ENCODE measurements around the gene ERBB2.

The ERBB2 gene

DNA sequence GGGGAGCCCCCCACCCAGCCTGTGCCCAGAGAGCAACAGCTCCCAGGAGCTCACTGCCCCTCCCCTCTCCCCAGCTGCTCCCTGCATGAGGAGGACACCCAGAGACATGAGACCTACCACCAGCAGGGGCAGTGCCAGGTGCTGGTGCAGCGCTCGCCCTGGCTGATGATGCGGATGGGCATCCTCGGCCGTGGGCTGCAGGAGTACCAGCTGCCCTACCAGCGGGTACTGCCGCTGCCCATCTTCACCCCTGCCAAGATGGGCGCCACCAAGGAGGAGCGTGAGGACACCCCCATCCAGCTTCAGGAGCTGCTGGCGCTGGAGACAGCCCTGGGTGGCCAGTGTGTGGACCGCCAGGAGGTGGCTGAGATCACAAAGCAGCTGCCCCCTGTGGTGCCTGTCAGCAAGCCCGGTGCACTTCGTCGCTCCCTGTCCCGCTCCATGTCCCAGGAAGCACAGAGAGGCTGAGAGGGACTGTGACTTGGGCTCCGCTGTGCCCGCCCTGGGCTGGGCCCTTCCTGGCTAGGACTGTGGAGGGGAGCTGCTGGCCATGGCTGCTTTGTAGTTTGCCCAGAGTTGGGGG is 34.1 kb upstream of the ERBB2 start:
- DNase-seq (ENCODE audit: low spot score), result no peak

DNA sequence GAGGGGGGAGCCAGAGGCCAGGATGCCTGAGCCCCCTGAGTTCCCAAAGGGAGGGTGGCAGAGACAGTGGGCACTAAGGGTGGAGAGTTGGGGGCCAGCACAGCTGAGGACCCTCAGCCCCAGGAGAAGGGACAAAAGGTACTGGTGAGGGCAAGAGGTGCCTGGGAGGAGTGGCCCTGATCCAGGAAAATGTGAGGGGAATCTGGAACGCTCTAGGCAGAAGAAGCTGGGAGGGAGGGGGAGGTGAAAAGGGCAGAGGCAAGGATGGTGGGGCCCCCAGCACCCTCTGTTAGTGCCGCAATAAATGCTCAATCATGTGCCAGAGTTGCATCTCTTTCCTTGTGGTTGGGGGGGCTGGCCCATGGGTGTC is 33.6 kb upstream of the ERBB2 start:
- no peak for DNase-seq (ENCODE audit: low spot score)

DNA sequence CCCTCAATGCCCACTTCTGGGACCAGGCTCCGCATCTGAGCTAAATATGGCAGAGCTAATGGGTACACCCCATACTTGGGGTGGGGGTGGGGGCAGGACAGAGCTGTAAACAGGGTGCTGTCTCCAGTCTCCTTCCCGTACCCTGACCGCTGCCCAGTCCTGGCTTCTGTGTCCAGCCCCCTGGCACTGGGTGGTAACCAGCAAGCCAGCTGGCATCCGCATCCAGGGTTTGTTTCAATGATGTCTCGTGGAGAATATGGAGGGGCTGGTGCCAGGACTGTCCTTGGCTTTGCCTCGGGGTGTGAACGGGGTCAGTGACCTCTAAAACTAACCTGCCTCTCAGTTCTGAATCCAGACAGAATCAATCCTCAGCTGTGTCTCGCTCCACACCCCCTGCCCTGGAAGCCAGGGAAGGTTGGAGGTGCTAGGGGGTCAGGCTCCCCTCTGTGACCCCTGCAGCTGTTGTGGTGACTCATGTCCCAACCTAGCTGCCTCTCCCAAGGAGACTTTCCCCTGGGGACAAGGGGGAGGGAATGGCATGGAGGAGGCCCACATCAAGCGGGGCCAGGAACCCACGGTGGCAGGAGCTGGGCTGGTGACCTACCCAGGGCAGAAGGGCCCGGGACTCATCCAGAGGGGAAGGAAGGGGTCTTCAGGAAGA is 33.1 kb upstream of the ERBB2 start:
- DNase-seq (ENCODE audit: low spot score), result no peak

DNA sequence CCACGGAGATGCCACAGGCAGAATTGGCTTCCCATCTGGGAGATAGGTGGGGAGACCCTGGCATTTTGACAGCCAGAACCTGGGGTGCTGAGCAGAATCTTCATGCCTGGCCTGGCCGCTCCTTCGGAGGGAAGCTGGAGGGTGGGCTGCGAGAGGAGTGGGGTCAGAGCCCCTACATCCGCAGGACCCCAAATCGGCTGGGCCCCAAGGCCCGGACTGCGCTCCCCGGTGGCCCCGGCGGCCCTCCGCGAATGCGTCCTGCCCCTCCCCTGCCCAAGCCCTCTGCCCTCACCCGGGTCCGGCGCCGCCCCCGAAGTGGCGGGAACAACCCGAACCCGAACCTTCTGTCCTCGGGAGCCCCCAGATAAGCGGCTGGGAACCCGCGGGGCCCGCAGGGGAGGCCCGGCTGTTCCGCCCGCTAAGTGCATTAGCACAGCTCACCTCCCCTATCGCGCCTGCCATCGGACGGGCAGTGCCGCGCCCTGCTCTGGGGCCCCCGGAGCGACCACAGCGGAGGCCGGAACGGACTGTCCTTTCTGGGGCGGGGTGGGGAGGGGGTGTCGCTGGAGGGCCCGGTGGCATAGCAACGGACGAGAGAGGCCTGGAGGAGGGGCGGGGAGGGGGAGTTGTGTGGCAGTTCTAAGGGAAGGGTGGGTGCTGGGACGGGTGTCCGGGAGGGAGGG is 32.5 kb upstream of the ERBB2 start:
- DNase-seq (ENCODE audit: low spot score), result peak; percentile 76

DNA sequence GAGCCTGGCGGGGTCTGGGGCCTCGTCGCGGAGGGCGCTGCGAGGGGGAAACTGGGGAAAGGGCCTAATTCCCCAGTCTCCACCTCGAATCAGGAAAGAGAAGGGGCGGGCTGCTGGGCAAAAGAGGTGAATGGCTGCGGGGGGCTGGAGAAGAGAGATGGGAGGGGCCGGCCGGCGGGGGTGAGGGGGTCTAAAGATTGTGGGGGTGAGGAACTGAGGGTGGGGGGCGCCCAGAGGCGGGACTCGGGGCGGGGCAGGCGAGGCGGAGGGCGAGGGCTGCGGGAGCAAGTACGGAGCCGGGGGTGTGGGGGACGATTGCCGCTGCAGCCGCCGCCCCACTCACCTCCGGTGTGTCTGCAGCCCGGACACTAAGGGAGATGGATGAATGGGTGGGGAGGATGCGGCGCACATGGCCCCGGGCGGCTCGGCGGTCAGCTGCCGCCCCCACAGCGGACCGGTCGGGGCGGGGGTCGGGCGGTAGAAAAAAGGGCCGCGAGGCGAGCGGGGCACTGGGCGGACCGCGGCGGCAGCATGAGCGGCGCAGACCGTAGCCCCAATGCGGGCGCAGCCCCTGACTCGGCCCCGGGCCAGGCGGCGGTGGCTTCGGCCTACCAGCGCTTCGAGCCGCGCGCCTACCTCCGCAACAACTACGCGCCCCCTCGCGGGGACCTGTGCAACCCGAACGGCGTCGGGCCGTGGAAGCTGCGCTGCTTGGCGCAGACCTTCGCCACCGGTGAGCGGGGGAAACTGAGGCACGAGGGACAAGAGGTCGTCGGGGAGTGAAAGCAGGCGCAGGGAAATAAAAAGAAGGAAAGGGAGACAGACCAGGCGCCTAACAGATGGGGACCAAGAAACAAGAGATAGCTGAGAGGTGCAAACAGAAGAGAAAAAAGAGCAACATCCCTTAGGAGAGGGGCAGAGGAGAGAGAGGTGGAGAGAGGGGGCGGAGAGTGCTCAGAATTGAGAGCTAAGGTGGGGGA is 31.6 kb upstream of the ERBB2 start, which contains the start of gene PNMT:
Gene PNMT, plus strand, starts transcription at position 509 of the 980 bp plus-strand sequence. Its CDS starts 23 bp downstream, at position 532.
- peak; percentile 90 for DNase-seq (ENCODE audit: low spot score)

DNA sequence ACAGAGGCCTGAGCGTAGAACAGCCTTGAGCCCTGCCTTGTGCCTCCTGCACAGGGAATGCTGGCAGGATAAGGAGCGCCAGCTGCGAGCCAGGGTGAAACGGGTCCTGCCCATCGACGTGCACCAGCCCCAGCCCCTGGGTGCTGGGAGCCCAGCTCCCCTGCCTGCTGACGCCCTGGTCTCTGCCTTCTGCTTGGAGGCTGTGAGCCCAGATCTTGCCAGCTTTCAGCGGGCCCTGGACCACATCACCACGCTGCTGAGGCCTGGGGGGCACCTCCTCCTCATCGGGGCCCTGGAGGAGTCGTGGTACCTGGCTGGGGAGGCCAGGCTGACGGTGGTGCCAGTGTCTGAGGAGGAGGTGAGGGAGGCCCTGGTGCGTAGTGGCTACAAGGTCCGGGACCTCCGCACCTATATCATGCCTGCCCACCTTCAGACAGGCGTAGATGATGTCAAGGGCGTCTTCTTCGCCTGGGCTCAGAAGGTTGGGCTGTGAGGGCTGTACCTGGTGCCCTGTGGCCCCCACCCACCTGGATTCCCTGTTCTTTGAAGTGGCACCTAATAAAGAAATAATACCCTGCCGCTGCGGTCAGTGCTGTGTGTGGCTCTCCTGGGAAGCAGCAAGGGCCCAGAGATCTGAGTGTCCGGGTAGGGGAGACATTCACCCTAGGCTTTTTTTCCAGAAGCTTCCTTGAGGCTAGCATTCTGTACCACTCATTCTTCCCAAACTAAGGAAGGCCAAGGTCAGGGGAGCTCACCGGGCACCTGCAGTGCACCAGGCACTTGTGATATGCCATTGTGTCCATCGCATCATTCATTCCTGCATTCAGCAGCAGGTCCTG is 29.7 kb upstream of the ERBB2 start:
- DNase-seq (ENCODE audit: low spot score), result no peak

DNA sequence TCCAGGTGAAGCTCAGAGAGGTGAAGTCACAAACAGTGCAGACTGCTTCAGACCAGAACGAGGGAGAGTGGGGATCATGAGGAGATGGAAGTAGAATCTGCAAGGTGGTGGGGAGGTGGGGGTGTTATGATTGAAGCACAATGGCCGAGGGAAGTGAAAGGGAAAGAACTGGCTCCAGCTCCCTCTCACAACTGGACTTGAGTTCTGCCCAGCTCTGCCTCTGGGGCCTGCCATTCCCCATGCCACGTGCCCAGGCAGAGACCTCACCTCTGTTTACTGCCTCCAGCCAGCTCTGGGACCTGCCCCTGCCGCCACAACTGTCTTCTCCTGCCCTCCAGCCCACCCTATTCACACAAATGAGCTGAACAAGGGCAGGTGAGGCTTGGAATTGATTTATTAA is 29.1 kb upstream of the ERBB2 start:
- DNase-seq (ENCODE audit: low spot score), result no peak

DNA sequence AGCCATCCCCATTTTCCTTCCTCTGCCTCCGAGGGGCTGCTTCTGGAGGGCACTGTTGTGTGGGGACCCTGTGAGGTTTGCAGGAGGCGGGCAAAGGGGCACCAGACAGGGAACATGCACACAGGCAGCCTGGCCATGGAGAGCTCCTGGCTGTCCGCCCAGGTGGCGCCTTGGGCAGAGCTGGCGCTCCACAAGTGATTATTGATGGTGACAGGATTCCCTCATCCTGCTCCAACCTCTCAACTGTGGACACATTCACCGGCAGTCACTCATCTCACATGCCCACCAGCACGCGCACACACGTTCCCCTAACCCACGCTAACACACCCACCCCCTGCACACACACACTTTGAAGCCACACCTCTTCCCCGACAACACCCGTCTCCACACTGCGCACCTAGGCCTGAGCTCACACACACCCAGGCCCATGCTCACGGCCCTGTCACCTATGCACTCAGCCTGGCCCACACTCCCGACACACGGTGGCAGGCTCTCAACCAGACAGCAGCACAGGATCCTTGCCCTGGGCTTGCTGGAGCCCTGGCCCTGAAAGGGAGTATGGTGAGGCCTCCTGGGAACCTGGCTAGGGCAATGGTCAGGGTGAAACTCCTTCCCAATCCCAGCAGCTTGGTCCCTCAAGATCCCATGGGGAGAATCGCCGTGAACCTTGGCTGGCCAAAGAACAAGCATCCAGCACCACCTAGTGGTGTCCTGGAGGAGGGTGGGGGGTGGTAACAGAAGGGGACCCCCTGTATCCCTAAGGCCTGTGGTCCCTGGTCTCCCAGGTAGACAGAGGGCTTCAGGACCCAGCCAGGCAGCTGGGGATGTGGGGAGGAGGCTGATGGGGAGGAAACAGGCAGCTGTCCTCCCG is 28.0 kb upstream of the ERBB2 start:
- peak; percentile 77 for DNase-seq (ENCODE audit: low spot score)

DNA sequence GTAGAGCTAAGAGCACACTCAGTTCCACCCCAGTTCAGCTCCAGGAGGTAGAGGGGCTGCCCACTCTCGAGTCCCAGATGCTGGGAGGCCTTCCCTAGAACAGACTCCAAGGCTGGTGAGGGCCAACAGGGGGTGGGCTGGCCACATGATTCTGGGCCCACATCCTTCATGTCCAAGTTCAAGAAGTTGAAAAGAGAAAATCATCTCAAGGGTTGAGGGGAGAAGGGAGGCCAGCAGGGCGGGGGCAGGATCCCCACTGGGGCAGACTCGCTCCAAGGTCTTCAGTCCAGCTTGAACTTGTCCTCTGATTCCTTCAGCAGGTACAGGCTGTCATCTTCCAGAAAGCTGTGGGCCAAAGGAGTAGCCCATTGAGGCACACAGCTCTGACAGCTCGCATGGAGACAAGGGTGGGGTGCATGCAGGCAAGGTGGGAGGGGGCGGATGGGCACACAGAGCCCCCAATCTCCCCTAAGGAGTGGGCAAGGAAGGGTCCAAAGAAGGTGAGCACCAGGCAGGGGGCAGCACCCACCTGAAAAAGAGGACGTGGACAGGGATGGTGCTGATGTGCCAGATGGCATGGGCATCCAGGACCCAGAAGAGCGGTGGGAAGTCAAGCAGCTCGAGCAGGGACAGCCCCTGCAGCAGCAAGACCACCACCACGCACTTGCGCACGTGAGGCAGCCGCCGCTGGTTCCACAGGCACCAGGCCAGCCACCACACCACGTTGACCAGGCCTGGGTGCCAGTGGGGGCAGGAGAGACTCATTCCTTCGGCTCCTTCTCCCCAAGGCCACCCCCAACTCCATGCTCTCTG is 27.1 kb upstream of the ERBB2 start:
- no peak for DNase-seq (ENCODE audit: low spot score)

DNA sequence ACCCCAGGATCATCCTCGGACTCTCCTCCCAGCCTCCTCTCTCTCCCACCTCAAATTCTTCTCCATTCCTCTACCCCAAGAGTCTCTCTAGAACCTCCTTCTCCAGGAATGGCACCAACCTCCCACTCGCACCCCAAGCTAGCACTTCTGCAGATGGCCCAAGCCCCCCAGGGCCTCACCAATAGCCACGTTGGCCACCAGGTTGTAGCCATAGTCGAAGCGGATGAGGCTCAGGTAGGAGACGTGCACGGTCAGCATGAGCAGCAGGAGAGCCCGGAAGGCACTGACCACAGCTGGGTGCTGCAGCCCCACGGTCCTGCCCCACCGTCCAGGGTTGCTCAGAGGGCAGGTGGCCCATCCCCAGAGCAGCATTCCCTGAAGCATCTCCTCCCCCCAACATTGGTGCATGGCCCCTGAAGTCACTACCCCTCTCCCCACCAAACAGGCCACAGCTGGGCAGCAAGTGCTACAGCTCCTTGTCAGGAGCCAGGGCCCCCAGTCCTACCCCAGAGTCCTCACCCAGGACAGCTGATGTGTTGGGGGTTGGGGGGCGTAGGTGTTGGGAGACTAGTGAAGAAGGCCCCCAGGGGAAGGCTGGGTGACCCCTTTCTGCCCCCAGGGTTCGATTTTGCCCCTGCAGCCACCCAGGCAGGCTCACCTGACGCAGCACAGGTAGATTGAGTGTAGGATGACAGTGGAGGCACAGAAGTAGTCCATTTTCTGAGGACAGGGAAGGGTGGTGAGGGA is 26.4 kb upstream of the ERBB2 start:
- no peak for DNase-seq (ENCODE audit: low spot score)

DNA sequence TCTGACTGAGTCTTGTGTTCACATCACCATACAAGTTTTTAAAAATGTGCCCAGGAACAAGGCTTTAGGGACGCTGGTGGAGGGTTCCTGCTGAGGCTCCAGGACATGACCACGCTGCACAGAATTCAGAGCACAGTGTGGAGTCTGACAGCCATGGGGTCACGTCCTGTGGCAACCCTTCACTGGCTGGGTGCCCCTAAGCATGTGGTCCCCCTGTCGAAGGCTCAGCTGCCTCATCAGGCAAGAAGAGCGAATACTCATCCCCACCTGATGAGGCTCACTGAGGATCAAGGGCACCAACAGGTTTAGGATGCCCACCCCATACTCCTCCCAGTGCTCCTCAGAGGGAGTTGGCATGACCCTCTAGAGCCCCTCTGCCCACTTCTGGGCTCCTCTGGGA is 25.7 kb upstream of the ERBB2 start:
- no peak for DNase-seq (ENCODE audit: low spot score)

DNA sequence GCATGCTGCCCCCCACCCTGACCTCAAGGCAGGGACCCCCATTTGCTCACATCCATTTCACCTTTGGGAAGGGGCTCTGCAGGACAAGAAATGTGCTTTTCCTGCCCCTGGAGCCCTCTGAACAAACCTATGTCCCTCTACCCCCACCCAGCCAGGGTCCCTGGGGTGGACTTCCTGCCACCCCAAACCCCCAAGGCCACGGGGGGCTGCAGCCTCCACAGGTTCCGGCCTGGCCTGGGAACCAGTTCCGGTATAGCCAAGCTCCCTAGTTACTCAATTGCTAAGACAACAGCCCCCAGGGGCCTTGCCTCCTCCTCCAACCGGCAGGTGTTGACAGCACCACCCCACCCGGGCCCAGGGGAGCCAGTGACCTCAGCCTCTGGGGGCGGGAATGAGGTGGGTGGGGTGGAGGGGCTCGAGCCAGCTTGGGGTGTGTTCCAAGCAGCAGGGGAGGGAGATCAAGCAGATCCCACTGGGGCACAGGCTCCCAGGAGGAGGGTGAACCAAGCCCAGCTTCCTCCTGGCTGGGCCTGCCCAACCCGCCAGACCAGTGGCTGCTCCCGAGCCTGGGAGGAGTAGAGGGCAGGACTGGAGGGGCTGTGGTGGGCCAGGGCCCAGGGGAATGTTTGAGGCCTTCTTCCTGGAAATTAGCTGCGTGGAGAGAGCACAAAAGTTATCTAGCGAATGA is 25.0 kb upstream of the ERBB2 start:
- no peak for DNase-seq (ENCODE audit: low spot score)

DNA sequence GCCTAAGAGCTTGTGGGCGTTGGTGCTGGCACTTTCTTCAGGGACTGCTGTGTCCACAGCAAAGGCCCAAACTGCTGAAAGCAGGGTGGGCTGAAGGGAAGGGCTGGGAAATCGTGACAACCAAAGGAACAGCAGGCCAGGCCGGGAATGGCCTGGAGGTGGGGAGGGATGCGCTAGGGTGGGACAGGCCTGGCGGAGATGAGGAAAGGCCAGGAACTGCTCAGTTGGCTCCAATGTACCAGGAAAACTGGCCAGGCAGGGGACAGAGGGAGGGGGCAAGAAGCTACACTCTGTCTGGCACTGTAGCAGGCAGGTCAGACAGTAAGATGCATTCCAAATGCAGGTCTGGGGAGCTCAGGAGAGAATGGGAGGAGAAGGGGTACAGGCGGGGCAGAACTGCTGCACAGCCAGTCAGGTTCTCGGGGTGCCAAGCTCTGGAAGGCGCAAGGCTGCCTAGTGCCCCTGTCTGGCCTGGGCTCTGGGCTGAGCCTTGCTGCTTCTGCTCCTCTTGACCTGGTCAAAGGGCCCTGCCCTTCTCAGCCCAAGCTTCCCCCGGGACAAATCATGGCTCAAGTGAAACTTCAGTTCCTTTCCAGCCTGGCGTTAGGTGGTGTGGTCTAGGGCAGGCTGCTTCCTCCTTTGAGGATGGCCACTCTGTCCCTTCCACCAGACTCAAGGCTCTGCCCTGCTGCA is 24.3 kb upstream of the ERBB2 start:
- no peak for DNase-seq (ENCODE audit: low spot score)

DNA sequence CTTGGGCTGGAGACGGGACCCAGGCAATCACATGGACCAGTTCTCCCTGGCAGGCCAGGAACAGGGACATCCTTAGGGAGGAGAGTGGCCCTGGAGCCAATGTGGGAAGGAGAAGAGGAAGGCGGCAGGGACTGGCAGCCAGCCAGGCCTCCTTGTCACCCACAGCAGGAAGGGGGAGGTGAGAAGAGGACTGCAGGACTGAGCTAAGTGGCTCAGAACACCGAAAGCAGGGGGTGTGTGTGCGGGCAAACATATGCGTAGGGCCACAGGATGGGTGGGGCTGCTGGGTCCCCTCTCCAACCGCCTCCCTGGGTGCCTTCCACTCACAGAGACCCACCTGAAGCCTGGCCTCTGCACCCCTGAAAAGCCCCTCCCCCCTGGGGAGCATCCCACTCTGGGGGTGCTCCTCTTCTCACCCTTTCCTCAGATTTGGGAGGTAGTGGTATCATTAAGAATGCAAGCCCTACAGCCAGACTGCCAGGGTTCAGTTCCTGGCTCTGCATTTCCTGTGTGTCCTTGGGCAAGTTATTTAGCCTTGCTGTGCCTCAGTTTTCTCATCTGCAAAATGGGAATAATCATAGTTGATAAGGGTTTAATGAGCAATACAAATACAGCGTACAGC is 23.6 kb upstream of the ERBB2 start:
- DNase-seq (ENCODE audit: low spot score), result no peak

DNA sequence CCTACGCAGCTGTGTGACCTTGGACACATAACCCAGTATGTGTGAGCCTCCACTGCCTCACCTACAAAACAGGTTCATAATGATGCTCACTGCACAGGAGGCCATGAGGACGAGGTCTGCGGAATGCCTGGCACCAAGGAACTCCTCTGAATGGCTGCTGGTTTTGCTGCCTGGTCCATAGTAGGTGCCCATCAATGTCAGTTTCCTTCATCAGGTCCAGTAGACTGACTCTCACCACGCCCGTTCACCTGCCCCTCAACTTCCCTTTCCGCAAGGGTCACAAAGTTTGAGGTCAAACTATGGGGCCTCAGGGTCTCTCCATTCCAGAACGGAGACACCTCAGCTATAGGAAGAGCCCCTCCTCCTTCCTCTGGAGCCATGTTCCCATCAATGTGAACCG is 22.8 kb upstream of the ERBB2 start:
- DNase-seq (ENCODE audit: low spot score), result no peak

DNA sequence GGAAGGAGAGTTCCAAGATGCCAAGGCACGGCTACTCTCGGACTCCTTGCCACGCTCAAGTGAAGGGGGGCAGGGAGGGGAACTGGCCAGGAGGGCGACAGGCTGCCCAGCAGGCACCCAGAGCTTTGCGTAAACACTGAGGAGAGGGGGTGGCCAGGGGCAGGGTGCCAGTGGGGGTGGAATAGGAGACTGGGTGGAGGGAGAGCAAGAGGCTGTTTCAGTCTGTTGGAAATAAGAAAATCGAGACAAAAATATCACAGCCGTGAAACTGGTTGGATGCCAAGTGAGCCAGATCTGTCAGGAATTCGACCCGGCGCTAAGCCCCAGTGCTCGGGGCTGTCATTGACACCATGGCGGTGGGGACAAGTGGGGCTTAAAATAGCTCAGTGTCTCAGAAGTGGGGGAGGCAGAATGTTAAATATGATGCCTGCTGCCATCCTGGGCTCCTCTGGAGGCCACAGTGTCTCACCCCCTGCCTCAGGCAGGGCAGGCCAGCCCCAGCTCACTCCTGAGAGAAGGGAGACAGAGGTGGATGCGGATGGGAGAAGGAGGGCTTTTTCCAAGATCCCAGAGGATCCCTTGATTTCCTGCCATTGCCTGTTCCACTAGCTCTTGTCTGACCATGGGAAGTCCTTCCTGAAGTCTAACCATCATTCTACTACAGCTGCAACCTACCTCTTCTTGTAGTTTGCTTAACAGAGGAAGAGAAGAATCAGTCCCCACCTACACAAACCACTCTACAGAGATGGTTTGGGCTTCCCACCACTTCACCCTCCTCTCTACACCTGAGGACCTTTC is 22.1 kb upstream of the ERBB2 start:
- DNase-seq (ENCODE audit: low spot score), result no peak

Data from ecto neural progenitor cell (in vitro differentiated cells).